ENCODE results near the gene YPEL2. TPM values are rescaled to one million over a fixed set of nuclear protein-coding genes. Genes with fewer than 3 reads are reported as not detected.
A peak's percentile ranks its signal among the peaks of the same experiment; 100 is the strongest.

Gene YPEL2
- total and polyA plus RNA-seq, 4 donors = 16.8 to 54.0 (median 30.7) TPM

- Histone ChIP-seq H3K9me3 (ENCODE audit: control insufficient read depth, low read length) (no peaks in the 10 kb centered on the region), H3K27me3 (ENCODE audit: control insufficient read depth in 1 of 2, insufficient read depth in 2 of 2, low read length in 1 of 2) (no peaks in the 10 kb centered on the region), H3K36me3 (ENCODE audit: control insufficient read depth in 1 of 2, insufficient read depth in 2 of 2, low read length in 1 of 2) (no peaks in the 10 kb centered on the region), H3K27ac (ENCODE audit: low read depth in 1 of 2, low read length in 2 of 2) (peak overlapping the region; percentile 93 to 98), H3K4me1 (ENCODE audit: control insufficient read depth in 1 of 2, insufficient read depth in 2 of 2, low read length in 2 of 2) (peaks cover 10 to 14% of the 10 kb centered on the region in 2 donors), H3K4me3 (ENCODE audit: low read length in 2 of 2) (no peak overlapping the region)
- intact Hi-C loops (cut with DNase I) = loop anchor here in 1 of 2 donors (5.0 kb wide), 1 partner anchor 55 kb away; no protein-coding TSS in a partner anchor
- DNase-seq (no peak), ATAC-seq (ENCODE audit: low FRiP score) (no peak)
- 4 to 5% methylated on average over 5 of the region's 5 CpGs for WGBS, 2 donors
Measured at GRCh38 chr17:59427425-59427921, 96.0 kb downstream of the YPEL2 start.

- ATAC-seq (ENCODE audit: low FRiP score) (peak; percentile 47), DNase-seq (peak in 1 of 2 donors; percentile 52)
- WGBS, 2 donors = 5 to 12% methylated on average over 9 of the region's 9 CpGs
- no peaks in the 10 kb centered on the region for H3K36me3 ChIP-seq (ENCODE audit: control insufficient read depth in 1 of 2, insufficient read depth in 2 of 2, low read length in 1 of 2)
- no peaks in the 10 kb centered on the region for H3K9me3 ChIP-seq (ENCODE audit: control insufficient read depth, low read length)
- H3K27ac ChIP-seq (ENCODE audit: low read depth in 1 of 2, low read length in 2 of 2) = peak overlapping the region; percentile 85 to 93
- intact Hi-C loops (cut with DNase I) = loop anchor here in 1 of 2 donors (5.0 kb wide), 1 partner anchor 56 kb away; no protein-coding TSS in a partner anchor
- H3K4me3 ChIP-seq (ENCODE audit: low read length in 2 of 2) = no peak overlapping the region
- no peaks in the 10 kb centered on the region for H3K27me3 ChIP-seq (ENCODE audit: control insufficient read depth in 1 of 2, insufficient read depth in 2 of 2, low read length in 1 of 2)
- H3K4me1 ChIP-seq (ENCODE audit: control insufficient read depth in 1 of 2, insufficient read depth in 2 of 2, low read length in 2 of 2) = peaks cover 10 to 14% of the 10 kb centered on the region in 2 donors
Measured at GRCh38 chr17:59427996-59428395, 96.5 kb downstream of the YPEL2 start.

GRCh38 chr17:59428916-59429485 is 97.5 kb downstream of the YPEL2 start:
- Histone ChIP-seq H3K36me3 (ENCODE audit: control insufficient read depth in 1 of 2, insufficient read depth in 2 of 2, low read length in 1 of 2) (no peaks in the 10 kb centered on the region), H3K4me3 (ENCODE audit: low read length in 2 of 2) (no peak overlapping the region), H3K27ac (ENCODE audit: low read depth in 1 of 2, low read length in 2 of 2) (peak overlapping the region; percentile 26 to 78), H3K27me3 (ENCODE audit: control insufficient read depth in 1 of 2, insufficient read depth in 2 of 2, low read length in 1 of 2) (no peaks in the 10 kb centered on the region), H3K9me3 (ENCODE audit: control insufficient read depth, low read length) (no peaks in the 10 kb centered on the region), H3K4me1 (ENCODE audit: control insufficient read depth in 1 of 2, insufficient read depth in 2 of 2, low read length in 2 of 2) (peaks cover 10 to 14% of the 10 kb centered on the region in 2 donors)
- intact Hi-C loops (cut with DNase I) = loop anchor here in 1 of 2 donors (5.0 kb wide), 1 partner anchor 57 kb away; no protein-coding TSS in a partner anchor
- no peak for ATAC-seq (ENCODE audit: low FRiP score)
- DNase-seq = no peak
- WGBS, 2 donors = 32 to 35% methylated on average over 6 of the region's 6 CpGs

GRCh38 chr17:59431601-59432000 is 100.1 kb downstream of the YPEL2 start:
- intact Hi-C loops (cut with DNase I) = no loop called here
- Histone ChIP-seq H3K27me3 (ENCODE audit: control insufficient read depth in 1 of 2, insufficient read depth in 2 of 2, low read length in 1 of 2) (no peaks in the 10 kb centered on the region), H3K4me3 (ENCODE audit: low read length in 2 of 2) (no peak overlapping the region), H3K36me3 (ENCODE audit: control insufficient read depth in 1 of 2, insufficient read depth in 2 of 2, low read length in 1 of 2) (no peaks in the 10 kb centered on the region), H3K9me3 (ENCODE audit: control insufficient read depth, low read length) (no peaks in the 10 kb centered on the region), H3K27ac (ENCODE audit: low read depth in 1 of 2, low read length in 2 of 2) (no peak overlapping the region), H3K4me1 (ENCODE audit: control insufficient read depth in 1 of 2, insufficient read depth in 2 of 2, low read length in 2 of 2) (peaks cover 7 to 8% of the 10 kb centered on the region in 2 donors)
- ATAC-seq (ENCODE audit: low FRiP score) (no peak), DNase-seq (no peak)

GRCh38 chr17:59432657-59433056 is 101.2 kb downstream of the YPEL2 start:
- 94 to 97% methylated on average over 1 of the region's 1 CpG for WGBS, 2 donors
- Histone ChIP-seq H3K4me3 (ENCODE audit: low read length in 2 of 2) (no peak overlapping the region), H3K36me3 (ENCODE audit: control insufficient read depth in 1 of 2, insufficient read depth in 2 of 2, low read length in 1 of 2) (no peaks in the 10 kb centered on the region), H3K9me3 (ENCODE audit: control insufficient read depth, low read length) (no peaks in the 10 kb centered on the region), H3K27ac (ENCODE audit: low read depth in 1 of 2, low read length in 2 of 2) (no peak overlapping the region), H3K4me1 (ENCODE audit: control insufficient read depth in 1 of 2, insufficient read depth in 2 of 2, low read length in 2 of 2) (peaks cover 7 to 8% of the 10 kb centered on the region in 2 donors), H3K27me3 (ENCODE audit: control insufficient read depth in 1 of 2, insufficient read depth in 2 of 2, low read length in 1 of 2) (no peaks in the 10 kb centered on the region)
- DNase-seq = no peak
- intact Hi-C loops (cut with DNase I) = no loop called here
- ATAC-seq (ENCODE audit: low FRiP score) = no peak

GRCh38 chr17:59433586-59433985 is 102.1 kb downstream of the YPEL2 start:
- H3K27me3 ChIP-seq (ENCODE audit: control insufficient read depth in 1 of 2, insufficient read depth in 2 of 2, low read length in 1 of 2) = no peaks in the 10 kb centered on the region
- DNase-seq (no peak), ATAC-seq (ENCODE audit: low FRiP score) (no peak)
- H3K36me3 ChIP-seq (ENCODE audit: control insufficient read depth in 1 of 2, insufficient read depth in 2 of 2, low read length in 1 of 2) = no peaks in the 10 kb centered on the region
- H3K4me1 ChIP-seq (ENCODE audit: control insufficient read depth in 1 of 2, insufficient read depth in 2 of 2, low read length in 2 of 2) = peaks cover 3 to 8% of the 10 kb centered on the region in 2 donors
- H3K4me3 ChIP-seq (ENCODE audit: low read length in 2 of 2) = no peak overlapping the region
- 94% methylated on average over 2 of the region's 2 CpGs for WGBS, 2 donors
- H3K9me3 ChIP-seq (ENCODE audit: control insufficient read depth, low read length) = no peaks in the 10 kb centered on the region
- H3K27ac ChIP-seq (ENCODE audit: low read depth in 1 of 2, low read length in 2 of 2) = no peak overlapping the region
- intact Hi-C loops (cut with DNase I) = no loop called here

GRCh38 chr17:59434429-59434828 is 103.0 kb downstream of the YPEL2 start:
- WGBS, 2 donors = 81 to 91% methylated on average over 3 of the region's 3 CpGs
- H3K27me3 ChIP-seq (ENCODE audit: control insufficient read depth in 1 of 2, insufficient read depth in 2 of 2, low read length in 1 of 2) = no peaks in the 10 kb centered on the region
- no peak overlapping the region for H3K4me3 ChIP-seq (ENCODE audit: low read length in 2 of 2)
- intact Hi-C loops (cut with DNase I) = no loop called here
- no peak overlapping the region for H3K27ac ChIP-seq (ENCODE audit: low read depth in 1 of 2, low read length in 2 of 2)
- H3K36me3 ChIP-seq (ENCODE audit: control insufficient read depth in 1 of 2, insufficient read depth in 2 of 2, low read length in 1 of 2) = no peaks in the 10 kb centered on the region
- peaks cover 3 to 7% of the 10 kb centered on the region in 2 donors for H3K4me1 ChIP-seq (ENCODE audit: control insufficient read depth in 1 of 2, insufficient read depth in 2 of 2, low read length in 2 of 2)
- DNase-seq = no peak
- no peak for ATAC-seq (ENCODE audit: low FRiP score)
- no peaks in the 10 kb centered on the region for H3K9me3 ChIP-seq (ENCODE audit: control insufficient read depth, low read length)

GRCh38 chr17:59435238-59435637 is 103.8 kb downstream of the YPEL2 start:
- H3K27ac ChIP-seq (ENCODE audit: low read depth in 1 of 2, low read length in 2 of 2) = no peak overlapping the region

GRCh38 chr17:59436900-59437299 is 105.4 kb downstream of the YPEL2 start:
- ATAC-seq (ENCODE audit: low FRiP score) (no peak), DNase-seq (no peak)
- H3K27ac ChIP-seq (ENCODE audit: low read depth in 1 of 2, low read length in 2 of 2) = peak overlapping the region in 1 of 2 donors; percentile 6
- peaks cover 7 to 8% of the 10 kb centered on the region in 2 donors for H3K4me1 ChIP-seq (ENCODE audit: control insufficient read depth in 1 of 2, insufficient read depth in 2 of 2, low read length in 2 of 2)
- no peaks in the 10 kb centered on the region for H3K9me3 ChIP-seq (ENCODE audit: control insufficient read depth, low read length)
- H3K4me3 ChIP-seq (ENCODE audit: low read length in 2 of 2) = no peak overlapping the region
- no peaks in the 10 kb centered on the region for H3K36me3 ChIP-seq (ENCODE audit: control insufficient read depth in 1 of 2, insufficient read depth in 2 of 2, low read length in 1 of 2)
- H3K27me3 ChIP-seq (ENCODE audit: control insufficient read depth in 1 of 2, insufficient read depth in 2 of 2, low read length in 1 of 2) = no peaks in the 10 kb centered on the region
- 86 to 94% methylated on average over 4 of the region's 4 CpGs for WGBS, 2 donors
- intact Hi-C loops (cut with DNase I) = no loop called here

More at GRCh38 chr17:59435238-59435637, 103.8 kb downstream of the YPEL2 start:
- peaks cover 3 to 7% of the 10 kb centered on the region in 2 donors for H3K4me1 ChIP-seq (ENCODE audit: control insufficient read depth in 1 of 2, insufficient read depth in 2 of 2, low read length in 2 of 2)
- H3K4me3 ChIP-seq (ENCODE audit: low read length in 2 of 2) = no peak overlapping the region
- H3K27me3 ChIP-seq (ENCODE audit: control insufficient read depth in 1 of 2, insufficient read depth in 2 of 2, low read length in 1 of 2) = no peaks in the 10 kb centered on the region
- intact Hi-C loops (cut with DNase I) = no loop called here
- 10 to 15% methylated on average over 2 of the region's 2 CpGs for WGBS, 2 donors
- no peaks in the 10 kb centered on the region for H3K36me3 ChIP-seq (ENCODE audit: control insufficient read depth in 1 of 2, insufficient read depth in 2 of 2, low read length in 1 of 2)
- H3K9me3 ChIP-seq (ENCODE audit: control insufficient read depth, low read length) = no peaks in the 10 kb centered on the region
- ATAC-seq (ENCODE audit: low FRiP score) (no peak), DNase-seq (no peak)

Data from aorta (tissue), 5 donors.